ENCODE measurements around the gene DDX17. TPM values are rescaled to one million over a fixed set of nuclear protein-coding genes. Genes with fewer than 3 reads are reported as not detected.

Gene DDX17
- total and polyA plus RNA-seq, 9 of the 15 experiments (the other 6 are each of a cell fraction or from before 2014, with no cell fraction given) = 17.6 to 421 (median 189) TPM

DNA sequence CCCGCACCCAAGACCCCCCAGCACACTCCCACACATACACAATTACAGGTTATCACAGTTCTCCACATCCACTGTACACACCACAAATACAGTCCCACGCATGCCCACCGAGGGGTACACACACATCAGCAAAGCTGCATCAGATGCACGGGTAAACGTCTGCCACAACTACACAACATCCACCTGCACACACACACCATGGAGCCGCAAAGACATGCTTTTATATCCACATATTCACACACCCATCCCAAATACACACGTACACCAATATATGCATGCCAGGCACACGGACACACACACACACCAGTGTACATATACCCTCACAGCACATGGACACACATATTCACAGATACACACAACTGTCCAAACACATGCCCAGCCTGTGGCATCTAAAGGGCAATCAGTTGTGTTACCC, 45.7 kb downstream of the DDX17 start (continued):
- TF ChIP-seq, protein P1, sequence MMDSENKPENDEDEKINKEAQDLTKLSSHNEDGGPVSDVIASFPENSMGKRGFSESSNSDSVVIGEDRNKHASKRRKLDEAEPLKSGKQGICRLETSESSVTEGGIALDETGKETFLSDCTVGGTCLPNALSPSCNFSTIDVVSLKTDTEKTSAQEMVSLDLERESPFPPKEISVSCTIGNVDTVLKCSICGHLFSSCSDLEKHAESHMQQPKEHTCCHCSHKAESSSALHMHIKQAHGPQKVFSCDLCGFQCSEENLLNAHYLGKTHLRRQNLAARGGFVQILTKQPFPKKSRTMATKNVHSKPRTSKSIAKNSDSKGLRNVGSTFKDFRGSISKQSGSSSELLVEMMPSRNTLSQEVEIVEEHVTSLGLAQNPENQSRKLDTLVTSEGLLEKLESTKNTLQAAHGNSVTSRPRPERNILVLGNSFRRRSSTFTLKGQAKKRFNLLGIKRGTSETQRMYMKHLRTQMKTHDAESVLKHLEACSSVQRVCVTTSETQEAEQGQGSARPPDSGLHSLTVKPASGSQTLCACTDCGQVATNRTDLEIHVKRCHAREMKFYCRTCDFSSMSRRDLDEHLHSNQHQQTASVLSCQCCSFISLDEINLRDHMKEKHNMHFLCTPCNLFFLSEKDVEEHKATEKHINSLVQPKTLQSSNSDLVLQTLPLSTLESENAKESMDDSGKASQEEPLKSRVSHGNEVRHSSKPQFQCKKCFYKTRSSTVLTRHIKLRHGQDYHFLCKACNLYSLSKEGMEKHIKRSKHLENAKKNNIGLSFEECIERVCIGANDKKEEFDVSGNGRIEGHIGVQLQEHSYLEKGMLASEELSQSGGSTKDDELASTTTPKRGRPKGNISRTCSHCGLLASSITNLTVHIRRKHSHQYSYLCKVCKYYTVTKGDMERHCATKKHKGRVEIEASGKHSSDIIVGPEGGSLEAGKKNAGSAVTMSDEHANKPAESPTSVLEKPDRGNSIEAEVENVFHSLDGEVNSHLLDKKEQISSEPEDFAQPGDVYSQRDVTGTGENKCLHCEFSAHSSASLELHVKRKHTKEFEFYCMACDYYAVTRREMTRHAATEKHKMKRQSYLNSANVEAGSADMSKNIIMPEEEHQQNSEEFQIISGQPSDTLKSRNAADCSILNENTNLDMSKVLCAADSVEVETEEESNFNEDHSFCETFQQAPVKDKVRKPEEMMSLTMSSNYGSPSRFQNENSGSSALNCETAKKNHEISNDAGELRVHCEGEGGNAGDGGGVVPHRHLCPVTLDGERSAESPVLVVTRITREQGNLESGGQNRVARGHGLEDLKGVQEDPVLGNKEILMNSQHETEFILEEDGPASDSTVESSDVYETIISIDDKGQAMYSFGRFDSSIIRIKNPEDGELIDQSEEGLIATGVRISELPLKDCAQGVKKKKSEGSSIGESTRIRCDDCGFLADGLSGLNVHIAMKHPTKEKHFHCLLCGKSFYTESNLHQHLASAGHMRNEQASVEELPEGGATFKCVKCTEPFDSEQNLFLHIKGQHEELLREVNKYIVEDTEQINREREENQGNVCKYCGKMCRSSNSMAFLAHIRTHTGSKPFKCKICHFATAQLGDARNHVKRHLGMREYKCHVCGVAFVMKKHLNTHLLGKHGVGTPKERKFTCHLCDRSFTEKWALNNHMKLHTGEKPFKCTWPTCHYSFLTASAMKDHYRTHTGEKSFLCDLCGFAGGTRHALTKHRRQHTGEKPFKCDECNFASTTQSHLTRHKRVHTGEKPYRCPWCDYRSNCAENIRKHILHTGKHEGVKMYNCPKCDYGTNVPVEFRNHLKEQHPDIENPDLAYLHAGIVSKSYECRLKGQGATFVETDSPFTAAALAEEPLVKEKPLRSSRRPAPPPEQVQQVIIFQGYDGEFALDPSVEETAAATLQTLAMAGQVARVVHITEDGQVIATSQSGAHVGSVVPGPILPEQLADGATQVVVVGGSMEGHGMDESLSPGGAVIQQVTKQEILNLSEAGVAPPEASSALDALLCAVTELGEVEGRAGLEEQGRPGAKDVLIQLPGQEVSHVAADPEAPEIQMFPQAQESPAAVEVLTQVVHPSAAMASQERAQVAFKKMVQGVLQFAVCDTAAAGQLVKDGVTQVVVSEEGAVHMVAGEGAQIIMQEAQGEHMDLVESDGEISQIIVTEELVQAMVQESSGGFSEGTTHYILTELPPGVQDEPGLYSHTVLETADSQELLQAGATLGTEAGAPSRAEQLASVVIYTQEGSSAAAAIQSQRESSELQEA (IDR thresholded peaks at IDR 0.05; ENCODE audit: low read depth) = no peak
- TF ChIP-seq ADNP (tag; IDR thresholded peaks at IDR 0.05) (no peak), ZBTB1 (CRISPR knock-in tag; IDR thresholded peaks at IDR 0.05; ENCODE audit: borderline replicate concordance, low read depth) (no peak), NFIX (CRISPR knock-in tag; IDR thresholded peaks at IDR 0.05; ENCODE audit: low read depth) (no peak), TAF1 (IDR thresholded peaks at IDR 0.05; ENCODE audit: control insufficient read depth, extremely low read depth, insufficient read depth, low read length, severe bottlenecking) (no peak), PHTF2 (CRISPR knock-in tag; IDR thresholded peaks at IDR 0.05) (no peak), XRCC4 (IDR thresholded peaks at IDR 0.05; ENCODE audit: extremely low read depth, insufficient read depth, insufficient read length) (no peak)
- TF ChIP-seq, protein P2, sequence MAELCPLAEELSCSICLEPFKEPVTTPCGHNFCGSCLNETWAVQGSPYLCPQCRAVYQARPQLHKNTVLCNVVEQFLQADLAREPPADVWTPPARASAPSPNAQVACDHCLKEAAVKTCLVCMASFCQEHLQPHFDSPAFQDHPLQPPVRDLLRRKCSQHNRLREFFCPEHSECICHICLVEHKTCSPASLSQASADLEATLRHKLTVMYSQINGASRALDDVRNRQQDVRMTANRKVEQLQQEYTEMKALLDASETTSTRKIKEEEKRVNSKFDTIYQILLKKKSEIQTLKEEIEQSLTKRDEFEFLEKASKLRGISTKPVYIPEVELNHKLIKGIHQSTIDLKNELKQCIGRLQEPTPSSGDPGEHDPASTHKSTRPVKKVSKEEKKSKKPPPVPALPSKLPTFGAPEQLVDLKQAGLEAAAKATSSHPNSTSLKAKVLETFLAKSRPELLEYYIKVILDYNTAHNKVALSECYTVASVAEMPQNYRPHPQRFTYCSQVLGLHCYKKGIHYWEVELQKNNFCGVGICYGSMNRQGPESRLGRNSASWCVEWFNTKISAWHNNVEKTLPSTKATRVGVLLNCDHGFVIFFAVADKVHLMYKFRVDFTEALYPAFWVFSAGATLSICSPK (IDR thresholded peaks at IDR 0.05; ENCODE audit: borderline replicate concordance) = no peak
- TF ChIP-seq, protein P3, sequence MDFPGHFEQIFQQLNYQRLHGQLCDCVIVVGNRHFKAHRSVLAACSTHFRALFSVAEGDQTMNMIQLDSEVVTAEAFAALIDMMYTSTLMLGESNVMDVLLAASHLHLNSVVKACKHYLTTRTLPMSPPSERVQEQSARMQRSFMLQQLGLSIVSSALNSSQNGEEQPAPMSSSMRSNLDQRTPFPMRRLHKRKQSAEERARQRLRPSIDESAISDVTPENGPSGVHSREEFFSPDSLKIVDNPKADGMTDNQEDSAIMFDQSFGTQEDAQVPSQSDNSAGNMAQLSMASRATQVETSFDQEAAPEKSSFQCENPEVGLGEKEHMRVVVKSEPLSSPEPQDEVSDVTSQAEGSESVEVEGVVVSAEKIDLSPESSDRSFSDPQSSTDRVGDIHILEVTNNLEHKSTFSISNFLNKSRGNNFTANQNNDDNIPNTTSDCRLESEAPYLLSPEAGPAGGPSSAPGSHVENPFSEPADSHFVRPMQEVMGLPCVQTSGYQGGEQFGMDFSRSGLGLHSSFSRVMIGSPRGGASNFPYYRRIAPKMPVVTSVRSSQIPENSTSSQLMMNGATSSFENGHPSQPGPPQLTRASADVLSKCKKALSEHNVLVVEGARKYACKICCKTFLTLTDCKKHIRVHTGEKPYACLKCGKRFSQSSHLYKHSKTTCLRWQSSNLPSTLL (IDR thresholded peaks at IDR 0.05) = no peak
- TF ChIP-seq, protein P4, sequence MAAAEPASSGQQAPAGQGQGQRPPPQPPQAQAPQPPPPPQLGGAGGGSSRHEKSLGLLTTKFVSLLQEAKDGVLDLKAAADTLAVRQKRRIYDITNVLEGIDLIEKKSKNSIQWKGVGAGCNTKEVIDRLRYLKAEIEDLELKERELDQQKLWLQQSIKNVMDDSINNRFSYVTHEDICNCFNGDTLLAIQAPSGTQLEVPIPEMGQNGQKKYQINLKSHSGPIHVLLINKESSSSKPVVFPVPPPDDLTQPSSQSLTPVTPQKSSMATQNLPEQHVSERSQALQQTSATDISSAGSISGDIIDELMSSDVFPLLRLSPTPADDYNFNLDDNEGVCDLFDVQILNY (CRISPR knock-in tag; IDR thresholded peaks at IDR 0.05) = no peak
- TF ChIP-seq, protein P5, sequence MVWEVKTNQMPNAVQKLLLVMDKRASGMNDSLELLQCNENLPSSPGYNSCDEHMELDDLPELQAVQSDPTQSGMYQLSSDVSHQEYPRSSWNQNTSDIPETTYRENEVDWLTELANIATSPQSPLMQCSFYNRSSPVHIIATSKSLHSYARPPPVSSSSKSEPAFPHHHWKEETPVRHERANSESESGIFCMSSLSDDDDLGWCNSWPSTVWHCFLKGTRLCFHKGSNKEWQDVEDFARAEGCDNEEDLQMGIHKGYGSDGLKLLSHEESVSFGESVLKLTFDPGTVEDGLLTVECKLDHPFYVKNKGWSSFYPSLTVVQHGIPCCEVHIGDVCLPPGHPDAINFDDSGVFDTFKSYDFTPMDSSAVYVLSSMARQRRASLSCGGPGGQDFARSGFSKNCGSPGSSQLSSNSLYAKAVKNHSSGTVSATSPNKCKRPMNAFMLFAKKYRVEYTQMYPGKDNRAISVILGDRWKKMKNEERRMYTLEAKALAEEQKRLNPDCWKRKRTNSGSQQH (CRISPR knock-in tag; IDR thresholded peaks at IDR 0.05) = no peak
- TF ChIP-seq, protein P6, sequence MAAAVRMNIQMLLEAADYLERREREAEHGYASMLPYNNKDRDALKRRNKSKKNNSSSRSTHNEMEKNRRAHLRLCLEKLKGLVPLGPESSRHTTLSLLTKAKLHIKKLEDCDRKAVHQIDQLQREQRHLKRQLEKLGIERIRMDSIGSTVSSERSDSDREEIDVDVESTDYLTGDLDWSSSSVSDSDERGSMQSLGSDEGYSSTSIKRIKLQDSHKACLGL (CRISPR knock-in tag; IDR thresholded peaks at IDR 0.05; ENCODE audit: borderline replicate concordance, poor library complexity, severe bottlenecking) = no peak
